ENCODE data around the gene SUPT4H1.
A peak's percentile ranks its signal among the peaks of the same experiment; 100 is the strongest.

Gene SUPT4H1

GRCh38 chr17:58338841-58339754 lies 12.9 kb downstream of the SUPT4H1 start:
- no peaks in the 10 kb centered on the region for H3K27me3 ChIP-seq (ENCODE audit: control insufficient read depth, insufficient read depth, low read length)
- peaks cover 9% of the 10 kb centered on the region for H3K36me3 ChIP-seq (ENCODE audit: control insufficient read depth, insufficient read depth, low read length)
- H3K9me3 ChIP-seq (ENCODE audit: control insufficient read depth, insufficient read depth, low read depth, low read length), result no peaks in the 10 kb centered on the region
- peak overlapping the region; percentile 95 for H3K9ac ChIP-seq (ENCODE audit: low read length)
- peak overlapping the region; percentile 29; the same call in 1 of the 2 replicates for H3K4me3 ChIP-seq (ENCODE audit: low read depth, low read length)
- peaks cover 49% of the 10 kb centered on the region for H3K4me1 ChIP-seq (ENCODE audit: control insufficient read depth, insufficient read depth, low read length)
- H3K27ac ChIP-seq (ENCODE audit: low read depth, low read length), result peak overlapping the region; percentile 99

GRCh38 chr17:58338454-58338840 lies 13.6 kb downstream of the SUPT4H1 start:
- peak overlapping the region; percentile 99 for H3K27ac ChIP-seq (ENCODE audit: low read depth, low read length)
- H3K4me1 ChIP-seq (ENCODE audit: control insufficient read depth, insufficient read depth, low read length), result peaks cover 49% of the 10 kb centered on the region
- H3K4me3 ChIP-seq (ENCODE audit: low read depth, low read length), result peak overlapping the region; percentile 27; the same call in 1 of the 2 replicates
- H3K9ac ChIP-seq (ENCODE audit: low read length), result peak overlapping the region; percentile 95
- no peaks in the 10 kb centered on the region for H3K27me3 ChIP-seq (ENCODE audit: control insufficient read depth, insufficient read depth, low read length)
- H3K9me3 ChIP-seq (ENCODE audit: control insufficient read depth, insufficient read depth, low read depth, low read length), result no peaks in the 10 kb centered on the region
- peaks cover 3% of the 10 kb centered on the region; the same call in 1 of the 2 replicates for H3K36me3 ChIP-seq (ENCODE audit: control insufficient read depth, insufficient read depth, low read length)

GRCh38 chr17:58337600-58338453 lies 14.2 kb downstream of the SUPT4H1 start:
- Histone ChIP-seq H3K4me1 (ENCODE audit: control insufficient read depth, insufficient read depth, low read length) (peaks cover 49% of the 10 kb centered on the region), H3K27me3 (ENCODE audit: control insufficient read depth, insufficient read depth, low read length) (no peaks in the 10 kb centered on the region), H3K4me3 (ENCODE audit: low read depth, low read length) (peak overlapping the region; percentile 27; the same call in 1 of the 2 replicates), H3K36me3 (ENCODE audit: control insufficient read depth, insufficient read depth, low read length) (no peaks in the 10 kb centered on the region), H3K9ac (ENCODE audit: low read length) (peak overlapping the region; percentile 95), H3K27ac (ENCODE audit: low read depth, low read length) (peak overlapping the region; percentile 99), H3K9me3 (ENCODE audit: control insufficient read depth, insufficient read depth, low read depth, low read length) (no peaks in the 10 kb centered on the region)

GRCh38 chr17:58337210-58337599 lies 14.8 kb downstream of the SUPT4H1 start:
- H3K4me1 ChIP-seq (ENCODE audit: control insufficient read depth, insufficient read depth, low read length), result peaks cover 49% of the 10 kb centered on the region
- peak overlapping the region; percentile 95 for H3K9ac ChIP-seq (ENCODE audit: low read length)
- no peaks in the 10 kb centered on the region for H3K36me3 ChIP-seq (ENCODE audit: control insufficient read depth, insufficient read depth, low read length)
- peak overlapping the region; percentile 27; the same call in 1 of the 2 replicates for H3K4me3 ChIP-seq (ENCODE audit: low read depth, low read length)
- peak overlapping the region; percentile 99 for H3K27ac ChIP-seq (ENCODE audit: low read depth, low read length)
- H3K9me3 ChIP-seq (ENCODE audit: control insufficient read depth, insufficient read depth, low read depth, low read length), result no peaks in the 10 kb centered on the region
- H3K27me3 ChIP-seq (ENCODE audit: control insufficient read depth, insufficient read depth, low read length), result no peaks in the 10 kb centered on the region

- H3K27me3 ChIP-seq (ENCODE audit: control insufficient read depth, insufficient read depth, low read length), result no peaks in the 10 kb centered on the region
- peak overlapping the region; percentile 95 for H3K9ac ChIP-seq (ENCODE audit: low read length)
- peak overlapping the region; percentile 99; the same call in 1 of the 2 replicates for H3K27ac ChIP-seq (ENCODE audit: low read depth, low read length)
- H3K36me3 ChIP-seq (ENCODE audit: control insufficient read depth, insufficient read depth, low read length), result no peaks in the 10 kb centered on the region
- H3K9me3 ChIP-seq (ENCODE audit: control insufficient read depth, insufficient read depth, low read depth, low read length), result no peaks in the 10 kb centered on the region
- no peak overlapping the region for H3K4me3 ChIP-seq (ENCODE audit: low read depth, low read length)
- H3K4me1 ChIP-seq (ENCODE audit: control insufficient read depth, insufficient read depth, low read length), result peaks cover 49% of the 10 kb centered on the region
Measured at GRCh38 chr17:58336456-58337209, 15.4 kb downstream of the SUPT4H1 start.

GRCh38 chr17:58335779-58336455 lies 16.1 kb downstream of the SUPT4H1 start:
- peak overlapping the region; percentile 95 for H3K9ac ChIP-seq (ENCODE audit: low read length)
- no peaks in the 10 kb centered on the region for H3K36me3 ChIP-seq (ENCODE audit: control insufficient read depth, insufficient read depth, low read length)
- H3K27me3 ChIP-seq (ENCODE audit: control insufficient read depth, insufficient read depth, low read length), result no peaks in the 10 kb centered on the region
- no peak overlapping the region for H3K27ac ChIP-seq (ENCODE audit: low read depth, low read length)
- peaks cover 54% of the 10 kb centered on the region for H3K4me1 ChIP-seq (ENCODE audit: control insufficient read depth, insufficient read depth, low read length)
- no peaks in the 10 kb centered on the region for H3K9me3 ChIP-seq (ENCODE audit: control insufficient read depth, insufficient read depth, low read depth, low read length)
- H3K4me3 ChIP-seq (ENCODE audit: low read depth, low read length), result no peak overlapping the region

GRCh38 chr17:58335061-58335731 lies 16.8 kb downstream of the SUPT4H1 start:
- H3K4me3 ChIP-seq (ENCODE audit: low read depth, low read length), result no peak overlapping the region
- H3K4me1 ChIP-seq (ENCODE audit: control insufficient read depth, insufficient read depth, low read length), result peaks cover 60% of the 10 kb centered on the region
- no peaks in the 10 kb centered on the region for H3K36me3 ChIP-seq (ENCODE audit: control insufficient read depth, insufficient read depth, low read length)
- H3K9me3 ChIP-seq (ENCODE audit: control insufficient read depth, insufficient read depth, low read depth, low read length), result no peaks in the 10 kb centered on the region
- no peaks in the 10 kb centered on the region for H3K27me3 ChIP-seq (ENCODE audit: control insufficient read depth, insufficient read depth, low read length)
- no peak overlapping the region for H3K27ac ChIP-seq (ENCODE audit: low read depth, low read length)
- H3K9ac ChIP-seq (ENCODE audit: low read length), result no peak overlapping the region

GRCh38 chr17:58334661-58335060 lies 17.3 kb downstream of the SUPT4H1 start:
- Histone ChIP-seq H3K4me3 (ENCODE audit: low read depth, low read length) (no peak overlapping the region), H3K9ac (ENCODE audit: low read length) (no peak overlapping the region), H3K9me3 (ENCODE audit: control insufficient read depth, insufficient read depth, low read depth, low read length) (no peaks in the 10 kb centered on the region), H3K4me1 (ENCODE audit: control insufficient read depth, insufficient read depth, low read length) (peaks cover 58% of the 10 kb centered on the region), H3K27me3 (ENCODE audit: control insufficient read depth, insufficient read depth, low read length) (no peaks in the 10 kb centered on the region), H3K36me3 (ENCODE audit: control insufficient read depth, insufficient read depth, low read length) (no peaks in the 10 kb centered on the region), H3K27ac (ENCODE audit: low read depth, low read length) (no peak overlapping the region)

- Histone ChIP-seq H3K27ac (ENCODE audit: low read depth, low read length) (no peak overlapping the region), H3K4me1 (ENCODE audit: control insufficient read depth, insufficient read depth, low read length) (peaks cover 54% of the 10 kb centered on the region), H3K9me3 (ENCODE audit: control insufficient read depth, insufficient read depth, low read depth, low read length) (no peaks in the 10 kb centered on the region), H3K27me3 (ENCODE audit: control insufficient read depth, insufficient read depth, low read length) (no peaks in the 10 kb centered on the region), H3K36me3 (ENCODE audit: control insufficient read depth, insufficient read depth, low read length) (no peaks in the 10 kb centered on the region), H3K9ac (ENCODE audit: low read length) (no peak overlapping the region), H3K4me3 (ENCODE audit: low read depth, low read length) (no peak overlapping the region)
Measured at GRCh38 chr17:58334256-58334655, 17.7 kb downstream of the SUPT4H1 start.

All from HUES6 (cell line).